Upper lobe of left lung (tissue), 4 donors: ENCODE measurements around the gene EGFR.

Experiments used
- CTCF ChIP-seq, 6 experiments: fragments of 450-650 bp in 4 of 6; fragments of 200-600 bp in 2 of 6; sonication (generic) in 2 of 6; IDR thresholded peaks; one replicate each; pipeline ENCODE4 v1.5.1; 2016 to 2019; ENCODE audit warnings: antibody characterized with exemption in 6 of 6
- POLR2A ChIP-seq, 4 donors: fragments of 450-650 bp; IDR thresholded peaks; one replicate each; pipeline ENCODE4 v1.5.1; 2016 to 2017; ENCODE audit warnings: antibody characterized with exemption in 4 of 4, mild to moderate bottlenecking in 2 of 4

- TF ChIP-seq POLR2A (IDR thresholded peaks at IDR 0.05) (no peak), CTCF (IDR thresholded peaks at IDR 0.05) (no peak)
Observed at GRCh38 chr7:55249332-55249731, 230.5 kb downstream of the EGFR start.
